Peyer's patch (tissue), 4 donors: ENCODE data around the gene TOP1. TPM values are rescaled to one million over a fixed set of nuclear protein-coding genes. Genes with fewer than 3 reads are reported as not detected.

Experiments
- DNase-seq, 3 donors: peaks; one replicate each; pipeline ENCODE4 v3.0.0-alpha.2; 2017 to 2019
- H3K27ac ChIP-seq, 4 donors: fragments of 200-600 bp; sonication (generic); one replicate each; pipeline ENCODE4 v1.5.1; 2016 to 2019
- H3K27me3 ChIP-seq, 2 donors: fragments of 200-600 bp; sonication (generic); one replicate each; pipeline ENCODE4 v1.5.1; 2019
- H3K36me3 ChIP-seq, 3 donors: fragments of 200-600 bp; sonication (generic); one replicate each; pipeline ENCODE4 v1.5.1; 2016 to 2019
- H3K4me1 ChIP-seq, 4 donors: fragments of 200-600 bp; sonication (generic); one replicate each; pipeline ENCODE4 v1.5.1; 2016 to 2019
- H3K4me3 ChIP-seq, 4 donors: fragments of 200-600 bp; sonication (generic); 1 replicate in 3 of 4; 2 replicates in 1 of 4; pipeline ENCODE4 v1.5.1; 2016 to 2019; ENCODE audit warnings: mild to moderate bottlenecking in 1 of 4
- H3K9me3 ChIP-seq, 4 donors: fragments of 200-600 bp; sonication (generic); one replicate each; pipeline ENCODE4 v1.5.1; 2016 to 2019; ENCODE audit warnings: mild to moderate bottlenecking in 1 of 4
- POLR2A ChIP-seq, 2 donors: fragments of 450-650 bp; IDR thresholded peaks; one replicate each; pipeline ENCODE4 v1.5.1; 2017; ENCODE audit warnings: antibody characterized with exemption in 2 of 2, mild to moderate bottlenecking in 2 of 2, moderate library complexity in 2 of 2
- total RNA-seq, 4 donors: library from RNA; depleted of rRNA; stranded (reverse); fragments of >200 nt; gene quantifications; one replicate each; pipeline ENCODE4 v1.1.0, GENCODE V29; 2016
- TF ChIP-seq, protein P1 (sequence below), 6 experiments: fragments of 450-650 bp in 4 of 6; fragments of 200-600 bp in 2 of 6; sonication (generic) in 1 of 6; IDR thresholded peaks; one replicate each; pipeline ENCODE4 v1.5.1; 2017 to 2019; ENCODE audit warnings: antibody characterized with exemption in 6 of 6, mild to moderate bottlenecking in 3 of 6, moderate library complexity in 1 of 6

The TOP1 gene
- total RNA-seq, 4 donors from 2014 or later = 34.4 to 72.6 (median 39.8) TPM

DNA sequence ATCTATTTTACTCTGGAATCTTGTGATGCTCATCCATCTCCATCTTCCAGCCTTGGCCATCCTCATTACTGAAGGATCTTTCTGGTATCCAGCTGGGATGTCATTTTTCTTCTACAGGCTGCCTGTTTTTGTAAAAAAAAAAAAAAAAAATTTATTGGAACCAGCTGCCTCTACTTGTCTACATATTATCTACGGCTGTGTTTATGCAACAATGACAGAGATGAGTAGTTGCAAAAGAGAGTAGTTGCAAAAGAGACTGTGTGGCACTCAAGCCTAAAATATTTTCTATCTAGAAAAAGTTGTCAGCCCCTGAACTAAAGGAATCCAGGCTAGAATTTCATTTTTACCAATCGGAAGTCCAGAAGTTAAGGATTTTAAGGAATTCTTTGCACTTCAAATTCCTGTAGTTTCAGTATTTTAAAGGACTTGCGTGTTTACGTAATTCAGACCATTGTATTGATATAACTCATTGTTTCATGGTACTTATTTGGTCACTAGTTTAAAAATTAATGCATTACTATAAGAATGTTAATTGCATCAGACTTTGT, 70.2 kb downstream of the TOP1 start:
- Histone ChIP-seq H3K4me1 (no peaks in the 10 kb centered on the region), H3K27ac (no peak overlapping the region), H3K4me3 (no peak overlapping the region), H3K36me3 (peaks cover 0 to 90% (median 3%) of the 10 kb centered on the region in 3 donors), H3K9me3 (no peaks in the 10 kb centered on the region), H3K27me3 (no peaks in the 10 kb centered on the region)
- DNase-seq = no peak
- TF ChIP-seq POLR2A (IDR thresholded peaks at IDR 0.05) = no peak
- TF ChIP-seq, protein P1, sequence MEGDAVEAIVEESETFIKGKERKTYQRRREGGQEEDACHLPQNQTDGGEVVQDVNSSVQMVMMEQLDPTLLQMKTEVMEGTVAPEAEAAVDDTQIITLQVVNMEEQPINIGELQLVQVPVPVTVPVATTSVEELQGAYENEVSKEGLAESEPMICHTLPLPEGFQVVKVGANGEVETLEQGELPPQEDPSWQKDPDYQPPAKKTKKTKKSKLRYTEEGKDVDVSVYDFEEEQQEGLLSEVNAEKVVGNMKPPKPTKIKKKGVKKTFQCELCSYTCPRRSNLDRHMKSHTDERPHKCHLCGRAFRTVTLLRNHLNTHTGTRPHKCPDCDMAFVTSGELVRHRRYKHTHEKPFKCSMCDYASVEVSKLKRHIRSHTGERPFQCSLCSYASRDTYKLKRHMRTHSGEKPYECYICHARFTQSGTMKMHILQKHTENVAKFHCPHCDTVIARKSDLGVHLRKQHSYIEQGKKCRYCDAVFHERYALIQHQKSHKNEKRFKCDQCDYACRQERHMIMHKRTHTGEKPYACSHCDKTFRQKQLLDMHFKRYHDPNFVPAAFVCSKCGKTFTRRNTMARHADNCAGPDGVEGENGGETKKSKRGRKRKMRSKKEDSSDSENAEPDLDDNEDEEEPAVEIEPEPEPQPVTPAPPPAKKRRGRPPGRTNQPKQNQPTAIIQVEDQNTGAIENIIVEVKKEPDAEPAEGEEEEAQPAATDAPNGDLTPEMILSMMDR (IDR thresholded peaks at IDR 0.05) = no peak

DNA sequence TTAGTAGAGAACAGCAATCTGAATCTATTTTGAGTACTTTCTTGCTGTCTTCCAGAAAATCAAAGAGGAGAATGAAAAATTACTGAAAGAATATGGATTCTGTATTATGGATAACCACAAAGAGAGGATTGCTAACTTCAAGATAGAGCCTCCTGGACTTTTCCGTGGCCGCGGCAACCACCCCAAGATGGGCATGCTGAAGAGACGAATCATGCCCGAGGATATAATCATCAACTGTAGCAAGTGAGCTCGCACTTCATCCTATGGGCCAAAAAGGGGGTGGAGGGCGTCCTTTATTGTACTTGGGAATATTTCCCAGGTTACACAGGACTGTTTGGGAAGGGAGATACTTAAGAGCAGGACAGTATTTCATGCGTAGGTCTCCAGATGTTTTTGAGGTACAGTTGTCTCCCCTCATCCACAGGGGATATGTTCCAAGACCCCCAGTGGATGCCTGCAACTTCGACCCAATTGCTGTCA, 71.4 kb downstream of the TOP1 start:
- TF ChIP-seq, protein P1 (IDR thresholded peaks at IDR 0.05) = no peak
- TF ChIP-seq POLR2A (IDR thresholded peaks at IDR 0.05) = no peak
- Histone ChIP-seq H3K36me3 (peaks cover 0 to 90% (median 3%) of the 10 kb centered on the region in 3 donors), H3K27ac (no peak overlapping the region), H3K9me3 (no peaks in the 10 kb centered on the region), H3K27me3 (no peaks in the 10 kb centered on the region), H3K4me1 (no peaks in the 10 kb centered on the region), H3K4me3 (no peak overlapping the region)
- no peak for DNase-seq

DNA sequence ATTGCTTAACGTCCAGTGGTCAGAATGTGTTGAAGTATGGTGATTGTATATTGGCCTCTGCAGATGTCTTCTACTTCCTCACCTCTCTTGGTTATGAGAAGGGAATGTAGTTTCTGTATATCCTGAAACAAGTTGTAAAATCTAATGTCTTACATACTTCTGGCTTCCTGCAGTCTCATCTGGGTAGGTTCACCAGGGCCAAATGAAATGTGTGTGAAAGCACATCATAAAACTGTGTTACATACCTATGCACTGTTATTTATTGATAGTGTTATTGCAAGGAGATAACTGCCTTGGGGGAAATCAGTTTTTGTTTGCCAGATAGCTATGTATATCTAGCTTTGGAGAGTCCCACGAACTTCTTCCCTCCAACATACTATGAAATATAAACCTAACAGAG, 73.0 kb downstream of the TOP1 start:
- H3K27me3 ChIP-seq = no peaks in the 10 kb centered on the region
- no peak for TF ChIP-seq POLR2A (IDR thresholded peaks at IDR 0.05)
- TF ChIP-seq, protein P1 (IDR thresholded peaks at IDR 0.05) = no peak
- H3K36me3 ChIP-seq = peaks cover 0 to 96% (median 3%) of the 10 kb centered on the region in 3 donors
- H3K9me3 ChIP-seq = no peaks in the 10 kb centered on the region
- DNase-seq = no peak
- H3K4me3 ChIP-seq = no peak overlapping the region
- no peaks in the 10 kb centered on the region for H3K4me1 ChIP-seq
- no peak overlapping the region for H3K27ac ChIP-seq

DNA sequence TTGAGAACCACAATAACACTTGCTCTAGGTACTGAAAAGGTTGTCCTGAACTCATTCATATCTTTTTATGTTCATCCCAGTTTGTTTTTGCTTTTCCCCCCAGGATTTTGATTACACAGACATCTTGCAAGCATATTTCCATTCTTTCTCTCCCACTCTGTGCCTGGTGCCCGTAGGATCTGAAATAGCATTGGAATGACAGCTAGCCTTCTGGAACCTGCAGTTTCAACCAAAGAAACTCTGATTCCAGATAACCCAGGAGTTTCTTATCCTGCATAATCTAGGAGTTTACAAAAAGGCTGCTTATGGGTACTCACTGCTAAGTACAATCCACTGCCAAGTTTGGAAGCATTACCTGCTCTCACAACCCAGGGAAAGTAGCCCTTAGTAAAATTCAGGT, 79.9 kb downstream of the TOP1 start:
- H3K36me3 ChIP-seq = peaks cover 0 to 84% (median 0%) of the 10 kb centered on the region in 3 donors
- no peaks in the 10 kb centered on the region for H3K9me3 ChIP-seq
- H3K4me3 ChIP-seq = no peak overlapping the region
- TF ChIP-seq, protein P1 (IDR thresholded peaks at IDR 0.05) = no peak
- TF ChIP-seq POLR2A (IDR thresholded peaks at IDR 0.05) = no peak
- no peak for DNase-seq
- no peak overlapping the region for H3K27ac ChIP-seq
- no peaks in the 10 kb centered on the region for H3K27me3 ChIP-seq
- no peaks in the 10 kb centered on the region for H3K4me1 ChIP-seq

DNA sequence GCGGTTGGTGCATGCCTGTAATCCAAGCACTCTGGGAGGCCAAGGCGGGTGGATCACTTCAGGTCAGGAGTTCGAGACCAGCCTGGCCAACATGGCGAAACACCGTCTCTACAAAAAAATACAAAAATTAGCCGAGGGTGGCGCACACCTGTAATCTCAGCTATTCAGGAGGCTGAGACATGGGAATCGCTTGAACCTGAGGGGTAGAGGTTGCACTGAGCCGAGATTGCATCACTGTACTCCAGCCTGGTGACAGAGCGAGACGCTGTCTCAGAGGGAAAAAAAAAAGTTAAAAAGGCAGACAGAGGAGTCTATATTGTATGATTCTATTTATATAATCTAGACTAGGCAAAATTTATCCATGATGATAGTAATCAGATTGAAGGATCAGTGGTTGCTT, 81.4 kb downstream of the TOP1 start:
- Histone ChIP-seq H3K4me3 (no peak overlapping the region), H3K27ac (no peak overlapping the region), H3K27me3 (no peaks in the 10 kb centered on the region), H3K4me1 (no peaks in the 10 kb centered on the region), H3K36me3 (peaks cover 0 to 86% (median 0%) of the 10 kb centered on the region in 3 donors), H3K9me3 (no peaks in the 10 kb centered on the region)
- no peak for DNase-seq
- TF ChIP-seq POLR2A (IDR thresholded peaks at IDR 0.05) = no peak
- TF ChIP-seq, protein P1 (IDR thresholded peaks at IDR 0.05) = no peak
